ENCODE measurements around the gene STRN4. TPM values are rescaled to one million over a fixed set of nuclear protein-coding genes. Genes with fewer than 3 reads are reported as not detected.

Gene STRN4
- polyA plus RNA-seq, 1 of the 3 experiments (the other 2 are of a cell fraction): 92.8 TPM

DNA sequence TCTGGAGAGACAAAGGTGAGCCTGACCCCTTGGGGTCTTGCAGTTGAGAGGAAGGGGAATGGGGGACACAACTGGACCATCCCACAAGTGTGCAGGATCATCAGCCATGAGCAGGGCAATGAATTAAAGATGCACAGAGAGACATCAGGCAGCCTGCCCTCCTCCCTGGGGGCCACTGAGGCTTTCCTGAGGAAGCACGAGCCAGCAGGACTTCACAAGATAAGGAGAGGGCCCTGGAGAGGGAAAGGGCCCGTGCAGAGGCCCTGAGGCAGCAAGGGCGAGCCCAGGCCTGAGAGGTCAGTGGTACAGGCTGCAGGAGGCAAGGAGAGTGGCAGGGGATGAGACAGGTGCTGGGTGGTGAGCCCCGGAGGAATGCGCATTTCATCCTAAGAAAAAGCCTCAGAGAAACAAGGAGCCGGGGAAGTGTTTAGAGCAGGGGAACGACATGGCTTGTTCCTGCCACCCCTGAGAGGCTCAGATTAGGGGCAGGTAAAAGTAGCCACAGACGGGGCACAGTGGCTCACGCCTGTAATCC lies 20.3 kb downstream of the STRN4 start:
- H3K4me3 ChIP-seq (ENCODE audit: low read depth in 2 of 2, low read length in 1 of 2): no peak overlapping the region
- 98% methylated on average over 9 of the region's 9 CpGs for WGBS (ENCODE audit: low lambda C conversion rate)
- no peak for TF ChIP-seq NFIC (IDR thresholded peaks at IDR 0.05; ENCODE audit: borderline replicate concordance)
- TF ChIP-seq, protein P1, sequence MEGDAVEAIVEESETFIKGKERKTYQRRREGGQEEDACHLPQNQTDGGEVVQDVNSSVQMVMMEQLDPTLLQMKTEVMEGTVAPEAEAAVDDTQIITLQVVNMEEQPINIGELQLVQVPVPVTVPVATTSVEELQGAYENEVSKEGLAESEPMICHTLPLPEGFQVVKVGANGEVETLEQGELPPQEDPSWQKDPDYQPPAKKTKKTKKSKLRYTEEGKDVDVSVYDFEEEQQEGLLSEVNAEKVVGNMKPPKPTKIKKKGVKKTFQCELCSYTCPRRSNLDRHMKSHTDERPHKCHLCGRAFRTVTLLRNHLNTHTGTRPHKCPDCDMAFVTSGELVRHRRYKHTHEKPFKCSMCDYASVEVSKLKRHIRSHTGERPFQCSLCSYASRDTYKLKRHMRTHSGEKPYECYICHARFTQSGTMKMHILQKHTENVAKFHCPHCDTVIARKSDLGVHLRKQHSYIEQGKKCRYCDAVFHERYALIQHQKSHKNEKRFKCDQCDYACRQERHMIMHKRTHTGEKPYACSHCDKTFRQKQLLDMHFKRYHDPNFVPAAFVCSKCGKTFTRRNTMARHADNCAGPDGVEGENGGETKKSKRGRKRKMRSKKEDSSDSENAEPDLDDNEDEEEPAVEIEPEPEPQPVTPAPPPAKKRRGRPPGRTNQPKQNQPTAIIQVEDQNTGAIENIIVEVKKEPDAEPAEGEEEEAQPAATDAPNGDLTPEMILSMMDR (IDR thresholded peaks at IDR 0.05): no peak
- TF ChIP-seq, protein P2, sequence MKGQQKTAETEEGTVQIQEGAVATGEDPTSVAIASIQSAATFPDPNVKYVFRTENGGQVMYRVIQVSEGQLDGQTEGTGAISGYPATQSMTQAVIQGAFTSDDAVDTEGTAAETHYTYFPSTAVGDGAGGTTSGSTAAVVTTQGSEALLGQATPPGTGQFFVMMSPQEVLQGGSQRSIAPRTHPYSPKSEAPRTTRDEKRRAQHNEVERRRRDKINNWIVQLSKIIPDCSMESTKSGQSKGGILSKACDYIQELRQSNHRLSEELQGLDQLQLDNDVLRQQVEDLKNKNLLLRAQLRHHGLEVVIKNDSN (IDR thresholded peaks at IDR 0.05; ENCODE audit: borderline replicate concordance, low read depth): no peak
- no peak for TF ChIP-seq MEF2A (IDR thresholded peaks at IDR 0.05; ENCODE audit: borderline replicate concordance, low read depth)
- no peak for TF ChIP-seq RCOR1 (IDR thresholded peaks at IDR 0.05; ENCODE audit: low read length)
- TF ChIP-seq, protein P3, sequence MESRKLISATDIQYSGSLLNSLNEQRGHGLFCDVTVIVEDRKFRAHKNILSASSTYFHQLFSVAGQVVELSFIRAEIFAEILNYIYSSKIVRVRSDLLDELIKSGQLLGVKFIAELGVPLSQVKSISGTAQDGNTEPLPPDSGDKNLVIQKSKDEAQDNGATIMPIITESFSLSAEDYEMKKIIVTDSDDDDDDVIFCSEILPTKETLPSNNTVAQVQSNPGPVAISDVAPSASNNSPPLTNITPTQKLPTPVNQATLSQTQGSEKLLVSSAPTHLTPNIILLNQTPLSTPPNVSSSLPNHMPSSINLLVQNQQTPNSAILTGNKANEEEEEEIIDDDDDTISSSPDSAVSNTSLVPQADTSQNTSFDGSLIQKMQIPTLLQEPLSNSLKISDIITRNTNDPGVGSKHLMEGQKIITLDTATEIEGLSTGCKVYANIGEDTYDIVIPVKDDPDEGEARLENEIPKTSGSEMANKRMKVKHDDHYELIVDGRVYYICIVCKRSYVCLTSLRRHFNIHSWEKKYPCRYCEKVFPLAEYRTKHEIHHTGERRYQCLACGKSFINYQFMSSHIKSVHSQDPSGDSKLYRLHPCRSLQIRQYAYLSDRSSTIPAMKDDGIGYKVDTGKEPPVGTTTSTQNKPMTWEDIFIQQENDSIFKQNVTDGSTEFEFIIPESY (IDR thresholded peaks at IDR 0.05; ENCODE audit: borderline replicate concordance, low read depth): no peak
- no peak for TF ChIP-seq FOSL2 (IDR thresholded peaks at IDR 0.05; ENCODE audit: borderline replicate concordance, low read depth)
- TF ChIP-seq, protein P4, sequence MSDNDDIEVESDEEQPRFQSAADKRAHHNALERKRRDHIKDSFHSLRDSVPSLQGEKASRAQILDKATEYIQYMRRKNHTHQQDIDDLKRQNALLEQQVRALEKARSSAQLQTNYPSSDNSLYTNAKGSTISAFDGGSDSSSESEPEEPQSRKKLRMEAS (IDR thresholded peaks at IDR 0.05; ENCODE audit: low read depth): no peak
- no peak for TF ChIP-seq EP300 (IDR thresholded peaks at IDR 0.05; ENCODE audit: borderline replicate concordance in 1 of 2, low read depth in 1 of 2, low read length in 1 of 2)
- TF ChIP-seq, protein P5, sequence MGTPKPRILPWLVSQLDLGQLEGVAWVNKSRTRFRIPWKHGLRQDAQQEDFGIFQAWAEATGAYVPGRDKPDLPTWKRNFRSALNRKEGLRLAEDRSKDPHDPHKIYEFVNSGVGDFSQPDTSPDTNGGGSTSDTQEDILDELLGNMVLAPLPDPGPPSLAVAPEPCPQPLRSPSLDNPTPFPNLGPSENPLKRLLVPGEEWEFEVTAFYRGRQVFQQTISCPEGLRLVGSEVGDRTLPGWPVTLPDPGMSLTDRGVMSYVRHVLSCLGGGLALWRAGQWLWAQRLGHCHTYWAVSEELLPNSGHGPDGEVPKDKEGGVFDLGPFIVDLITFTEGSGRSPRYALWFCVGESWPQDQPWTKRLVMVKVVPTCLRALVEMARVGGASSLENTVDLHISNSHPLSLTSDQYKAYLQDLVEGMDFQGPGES (IDR thresholded peaks at IDR 0.05; ENCODE audit: low read depth, low read length): no peak
- TF ChIP-seq TAF1 (IDR thresholded peaks at IDR 0.05; ENCODE audit: borderline replicate concordance, low read depth, low read length): no peak
- TF ChIP-seq MXI1 (IDR thresholded peaks at IDR 0.05; ENCODE audit: low read depth, low read length): no peak

More for the DNA sequence above, 20.3 kb downstream of the STRN4 start:
- Histone ChIP-seq H3K27ac (ENCODE audit: low read depth in 2 of 2, low read length in 1 of 2) (no peak overlapping the region), H3K27me3 (ENCODE audit: insufficient read depth) (no peaks in the 10 kb centered on the region), H3K9me3 (no peaks in the 10 kb centered on the region), H3K4me1 (ENCODE audit: control insufficient read depth in 1 of 2, insufficient read depth in 2 of 2, low read depth in 1 of 2, low read length in 1 of 2) (peaks cover 0 to 3% of the 10 kb centered on the region in 2 experiments; a peak in 1 of 4 replicates), H3F3A (replicated peaks; ENCODE audit: insufficient read depth) (no peaks in the 10 kb centered on the region), H3K9ac (no peak overlapping the region), H3K4me2 (no peak overlapping the region), H3K9me2 (no peaks in the 10 kb centered on the region), H4K20me1 (ENCODE audit: insufficient read depth) (peaks cover 33% of the 10 kb centered on the region), H2AFZ (ENCODE audit: low read depth) (no peak overlapping the region), H3K36me3 (replicated peaks in 1 of 2; ENCODE audit: control insufficient read depth in 1 of 2, insufficient read depth in 2 of 2, low read length in 1 of 2) (peaks cover 20 to 90% of the 10 kb centered on the region in 2 experiments), H3K79me2 (ENCODE audit: insufficient read depth) (peaks cover 15% of the 10 kb centered on the region; the same call in 1 of the 2 replicates)
- DNase-seq: no peak
- ChIA-PET CTCF (interaction anchor here (3.5 kb wide), 1 partner anchor 12 kb away, joined by 32 read pairs; no protein-coding TSS in a partner anchor), POLR2A (no interaction called here)
